Measurements from ENCODE around the gene MCC. TPM values are rescaled to one million over a fixed set of nuclear protein-coding genes. Genes with fewer than 3 reads are reported as not detected.

MCC gene
- total RNA-seq, 1 experiment from 2014 or later, result 0.41 TPM

DNA sequence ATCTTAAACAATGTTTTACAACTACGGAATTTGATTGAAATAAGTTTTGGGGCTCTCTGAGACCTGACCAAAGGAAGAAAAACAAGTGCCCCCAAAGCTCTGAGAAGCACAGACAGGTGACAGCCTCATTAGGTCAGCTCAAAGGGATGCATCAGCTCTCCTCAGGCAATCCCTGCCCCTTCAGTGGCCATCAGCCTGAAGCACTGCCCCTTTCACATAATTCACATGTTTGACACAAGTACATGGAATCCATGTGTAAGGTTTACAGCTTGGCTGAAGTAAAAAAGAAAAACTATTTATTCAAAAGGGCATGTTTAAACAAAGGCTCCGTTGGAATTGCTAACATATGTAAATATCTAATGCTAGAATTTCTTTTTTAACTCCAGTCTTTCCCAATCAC lies 109.7 kb downstream of the MCC start:
- Histone ChIP-seq H3K9me3 (ENCODE audit: control insufficient read depth, insufficient read depth, low read depth, low read length) (no peaks in the 10 kb centered on the region), H3K27me3 (ENCODE audit: control insufficient read depth, insufficient read depth, low read length) (no peaks in the 10 kb centered on the region), H3K27ac (ENCODE audit: low read length) (no peak overlapping the region), H3K4me1 (ENCODE audit: control insufficient read depth, insufficient read depth, low read length) (no peaks in the 10 kb centered on the region), H3K4me3 (ENCODE audit: low read depth in 2 of 2, low read length in 2 of 2) (no peak overlapping the region), H3K36me3 (ENCODE audit: control insufficient read depth, insufficient read depth, low read length) (no peaks in the 10 kb centered on the region)
- no peak for TF ChIP-seq POLR2AphosphoS5 (IDR thresholded peaks at IDR 0.05; ENCODE audit: low read depth, low read length)
- no peak for TF ChIP-seq TCF7L2 (IDR thresholded peaks at IDR 0.05; ENCODE audit: low read depth, low read length)
- no peak for TF ChIP-seq SIN3A (IDR thresholded peaks at IDR 0.05; ENCODE audit: borderline replicate concordance, insufficient read depth, low read depth, low read length)
- TF ChIP-seq REST (IDR thresholded peaks at IDR 0.05; ENCODE audit: insufficient read depth in 1 of 2, low read depth in 2 of 2, low read length in 1 of 2), result no peak
- TF ChIP-seq, protein P1, sequence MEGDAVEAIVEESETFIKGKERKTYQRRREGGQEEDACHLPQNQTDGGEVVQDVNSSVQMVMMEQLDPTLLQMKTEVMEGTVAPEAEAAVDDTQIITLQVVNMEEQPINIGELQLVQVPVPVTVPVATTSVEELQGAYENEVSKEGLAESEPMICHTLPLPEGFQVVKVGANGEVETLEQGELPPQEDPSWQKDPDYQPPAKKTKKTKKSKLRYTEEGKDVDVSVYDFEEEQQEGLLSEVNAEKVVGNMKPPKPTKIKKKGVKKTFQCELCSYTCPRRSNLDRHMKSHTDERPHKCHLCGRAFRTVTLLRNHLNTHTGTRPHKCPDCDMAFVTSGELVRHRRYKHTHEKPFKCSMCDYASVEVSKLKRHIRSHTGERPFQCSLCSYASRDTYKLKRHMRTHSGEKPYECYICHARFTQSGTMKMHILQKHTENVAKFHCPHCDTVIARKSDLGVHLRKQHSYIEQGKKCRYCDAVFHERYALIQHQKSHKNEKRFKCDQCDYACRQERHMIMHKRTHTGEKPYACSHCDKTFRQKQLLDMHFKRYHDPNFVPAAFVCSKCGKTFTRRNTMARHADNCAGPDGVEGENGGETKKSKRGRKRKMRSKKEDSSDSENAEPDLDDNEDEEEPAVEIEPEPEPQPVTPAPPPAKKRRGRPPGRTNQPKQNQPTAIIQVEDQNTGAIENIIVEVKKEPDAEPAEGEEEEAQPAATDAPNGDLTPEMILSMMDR (IDR thresholded peaks at IDR 0.05), result no peak
- BruUV-seq (replicated peaks), result no TSS peak
- ATAC-seq, result no peak
- in situ Hi-C loops (cut with HindIII; ENCODE audit: low pct_unique_long_range_greater_than_20kb, low sequenced_read_pairs), result no loop called here
- DNase-seq (ENCODE audit: low read depth, low spot score), result no peak
- intact Hi-C loops (cut with micrococcal nuclease; ENCODE audit: unreplicated experiment), result loop anchor here (1.0 kb wide), 1 partner anchor 133 kb away; no protein-coding TSS in a partner anchor
- POLR2A ChIA-PET, result interaction anchor here (0.6 kb wide), 1 partner anchor 328 kb away, joined by 5 read pairs; no protein-coding TSS in a partner anchor
- CTCF ChIA-PET, result interaction anchor here (1.7 kb wide), 1 partner anchor 132 kb away, joined by 7 read pairs; no protein-coding TSS in a partner anchor

GRCh38 chr5:113378081-113378480 lies 110.2 kb downstream of the MCC start:
- Histone ChIP-seq H3K4me1 (ENCODE audit: control insufficient read depth, insufficient read depth, low read length) (no peaks in the 10 kb centered on the region), H3K36me3 (ENCODE audit: control insufficient read depth, insufficient read depth, low read length) (no peaks in the 10 kb centered on the region), H3K4me3 (ENCODE audit: low read depth in 2 of 2, low read length in 2 of 2) (no peak overlapping the region), H3K9me3 (ENCODE audit: control insufficient read depth, insufficient read depth, low read depth, low read length) (no peaks in the 10 kb centered on the region), H3K27ac (ENCODE audit: low read length) (no peak overlapping the region), H3K27me3 (ENCODE audit: control insufficient read depth, insufficient read depth, low read length) (no peaks in the 10 kb centered on the region)
- TF ChIP-seq TCF7L2 (IDR thresholded peaks at IDR 0.05; ENCODE audit: low read depth, low read length) (no peak), REST (IDR thresholded peaks at IDR 0.05; ENCODE audit: insufficient read depth in 1 of 2, low read depth in 2 of 2, low read length in 1 of 2) (no peak), POLR2AphosphoS5 (IDR thresholded peaks at IDR 0.05; ENCODE audit: low read depth, low read length) (no peak), SIN3A (IDR thresholded peaks at IDR 0.05; ENCODE audit: borderline replicate concordance, insufficient read depth, low read depth, low read length) (no peak)
- TF ChIP-seq, protein P1 (IDR thresholded peaks at IDR 0.05), result no peak
- ChIA-PET CTCF (interaction anchor here (1.7 kb wide), 1 partner anchor 132 kb away, joined by 7 read pairs; no protein-coding TSS in a partner anchor), POLR2A (no interaction called here)
- intact Hi-C loops (cut with micrococcal nuclease; ENCODE audit: unreplicated experiment) (loop anchor here (1.0 kb wide), 1 partner anchor 133 kb away; no protein-coding TSS in a partner anchor), in situ Hi-C loops (cut with HindIII; ENCODE audit: low pct_unique_long_range_greater_than_20kb, low sequenced_read_pairs) (no loop called here)
- DNase-seq (ENCODE audit: low read depth, low spot score), result no peak
- no peak for ATAC-seq
- no TSS peak for BruUV-seq (replicated peaks)

Data from Panc1 (cell line).